NT2/D1 (cell line): ENCODE results near the gene TNP2.

Experiments
- SUZ12 ChIP-seq: IDR thresholded peaks from 2 replicates; pipeline ENCODE4 v1.6.1; 2011; ENCODE audit not compliant: insufficient read length, insufficient read depth; ENCODE audit errors: extremely low read depth
- YY1 ChIP-seq: IDR thresholded peaks from 2 replicates; pipeline ENCODE4 v1.6.1; 2011; ENCODE audit not compliant: insufficient read length, insufficient read depth

DNA sequence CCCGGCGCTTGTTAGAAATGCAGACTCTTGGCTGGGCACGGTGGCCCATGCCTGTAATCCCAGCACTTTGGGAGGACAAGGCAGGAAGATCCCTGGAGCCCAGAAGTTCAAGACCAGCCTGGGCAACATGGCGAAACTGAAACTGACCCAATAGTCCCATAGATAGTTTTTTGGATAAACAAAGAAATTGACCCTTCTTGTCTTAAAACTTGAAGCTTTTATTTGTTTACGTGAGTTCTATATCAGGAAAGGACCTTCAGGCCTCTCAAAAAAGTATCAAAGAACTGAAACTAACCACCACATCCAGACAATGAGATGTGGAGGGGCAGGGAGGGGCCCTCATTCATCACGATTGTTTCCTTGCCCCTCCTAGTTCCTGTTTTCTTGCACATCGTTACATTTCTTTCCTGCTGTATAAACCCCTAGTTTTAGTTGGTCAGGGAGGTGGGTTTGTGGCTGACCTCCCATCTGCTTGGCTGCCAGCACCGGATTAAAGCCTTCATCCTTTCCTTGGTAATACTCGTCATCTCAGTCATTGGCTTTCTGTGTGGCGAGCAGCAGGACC, 42.0 kb upstream of the TNP2 start:
- TF ChIP-seq YY1, result no peak
- TF ChIP-seq SUZ12, result no peak
